Left lung (tissue), 10 donors: Measurements from ENCODE around the gene ZNF132. TPM values are rescaled to one million over a fixed set of nuclear protein-coding genes. Genes with fewer than 3 reads are reported as not detected.

Source experiments
- ATAC-seq: fragments of 200-7000 bp; cut with Tn5 transposase; one replicate; pipeline ENCODE4 v1.9.1; 2020; ENCODE audit warnings: moderate library complexity
- DNase-seq, 4 donors: peaks; one replicate each; pipeline ENCODE4 v3.0.0-alpha.2; 2013 to 2020
- H3K27ac ChIP-seq, 2 donors: fragments of 200-600 bp; sonication (generic) in 1 of 2; one replicate each; pipeline versions ENCODE4 v1.5.0 to v1.8.0; 2020 to 2021
- H3K27me3 ChIP-seq, 2 donors: fragments of 200-600 bp; sonication (generic) in 1 of 2; one replicate each; pipeline versions ENCODE4 v1.5.0 to v1.8.0; 2020 to 2021
- H3K36me3 ChIP-seq, 2 donors: fragments of 200-600 bp; sonication (generic) in 1 of 2; one replicate each; pipeline versions ENCODE4 v1.5.0 to v1.8.0; 2020 to 2021
- H3K4me1 ChIP-seq, 2 donors: fragments of 200-600 bp; one replicate each; pipeline ENCODE4 v1.8.0; 2021
- H3K4me3 ChIP-seq, 2 donors: fragments of 200-600 bp; sonication (generic) in 1 of 2; one replicate each; pipeline versions ENCODE4 v1.5.0 to v1.8.0; 2020 to 2021; ENCODE audit warnings: mild to moderate bottlenecking in 1 of 2
- H3K9me3 ChIP-seq, 2 donors: fragments of 200-600 bp; sonication (generic) in 1 of 2; one replicate each; pipeline versions ENCODE4 v1.5.0 to v1.8.0; 2020 to 2021
- intact Hi-C, 2 donors: fragments of 100-400 bp; cut with DNase I; formaldehyde crosslinking; loops; one replicate each; pipeline versions ENCODE4 v1.11.2 to v1.14.2; 2022
- polyA plus RNA-seq, 6 donors: library from polyadenylated mRNA; unstranded; fragments of 120-200 nt; gene quantifications; one replicate each; pipeline ENCODE4 v1.2.1, GENCODE V29; 2013; ENCODE audit not compliant: insufficient read length in 6 of 6
- total RNA-seq, 2 donors: library from RNA; stranded (reverse); fragmentation: NEBNext Ultra II Directional; extraction: Animal tissue kit (Norgen Biotek cat#: 25700); gene quantifications; one replicate each; pipeline ENCODE4 v1.2.1, GENCODE V29; 2021
- TF ChIP-seq, protein P1 (sequence below), 2 donors: fragments of 200-600 bp; sonication (generic) in 1 of 2; IDR thresholded peaks; one replicate each; pipeline versions ENCODE4 v1.5.0 to v1.8.0; 2021; ENCODE audit warnings: antibody characterized with exemption in 2 of 2
- donor health status: DM: no; HTN: yes; CAD: no.
- donor health status: DM: no; HTN: no; CAD: no.

The ZNF132 gene
- total and polyA plus RNA-seq, 8 donors: 6.2 to 12.9 (median 10.0) TPM

DNA sequence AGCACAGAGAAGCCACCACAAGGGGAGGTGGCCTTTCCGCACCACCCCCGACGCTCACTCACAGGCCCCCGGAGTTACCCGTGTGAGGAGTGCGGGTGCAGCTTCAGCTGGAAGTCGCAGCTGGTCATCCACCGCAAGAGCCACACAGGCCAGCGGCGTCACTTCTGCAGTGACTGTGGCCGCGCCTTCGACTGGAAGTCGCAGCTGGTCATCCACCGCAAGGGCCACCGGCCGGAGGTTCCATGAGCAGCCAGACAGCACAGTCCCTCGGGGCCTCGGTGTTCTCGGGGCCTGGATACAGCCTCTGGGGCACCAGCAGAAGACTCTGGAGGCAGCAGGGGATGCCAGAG lies 40.5 kb upstream of the ZNF132 start:
- H3K9me3 ChIP-seq: no peaks in the 10 kb centered on the region
- intact Hi-C loops: no loop called here
- peaks cover 4 to 10% of the 10 kb centered on the region in 2 donors for H3K4me1 ChIP-seq
- TF ChIP-seq, protein P1, sequence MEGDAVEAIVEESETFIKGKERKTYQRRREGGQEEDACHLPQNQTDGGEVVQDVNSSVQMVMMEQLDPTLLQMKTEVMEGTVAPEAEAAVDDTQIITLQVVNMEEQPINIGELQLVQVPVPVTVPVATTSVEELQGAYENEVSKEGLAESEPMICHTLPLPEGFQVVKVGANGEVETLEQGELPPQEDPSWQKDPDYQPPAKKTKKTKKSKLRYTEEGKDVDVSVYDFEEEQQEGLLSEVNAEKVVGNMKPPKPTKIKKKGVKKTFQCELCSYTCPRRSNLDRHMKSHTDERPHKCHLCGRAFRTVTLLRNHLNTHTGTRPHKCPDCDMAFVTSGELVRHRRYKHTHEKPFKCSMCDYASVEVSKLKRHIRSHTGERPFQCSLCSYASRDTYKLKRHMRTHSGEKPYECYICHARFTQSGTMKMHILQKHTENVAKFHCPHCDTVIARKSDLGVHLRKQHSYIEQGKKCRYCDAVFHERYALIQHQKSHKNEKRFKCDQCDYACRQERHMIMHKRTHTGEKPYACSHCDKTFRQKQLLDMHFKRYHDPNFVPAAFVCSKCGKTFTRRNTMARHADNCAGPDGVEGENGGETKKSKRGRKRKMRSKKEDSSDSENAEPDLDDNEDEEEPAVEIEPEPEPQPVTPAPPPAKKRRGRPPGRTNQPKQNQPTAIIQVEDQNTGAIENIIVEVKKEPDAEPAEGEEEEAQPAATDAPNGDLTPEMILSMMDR (IDR thresholded peaks at IDR 0.05): no peak
- no peak overlapping the region for H3K27ac ChIP-seq
- no peak overlapping the region for H3K4me3 ChIP-seq
- DNase-seq (no peak), ATAC-seq (no peak)
- no peaks in the 10 kb centered on the region for H3K27me3 ChIP-seq
- peaks cover 0 to 25% of the 10 kb centered on the region in 2 donors for H3K36me3 ChIP-seq

DNA sequence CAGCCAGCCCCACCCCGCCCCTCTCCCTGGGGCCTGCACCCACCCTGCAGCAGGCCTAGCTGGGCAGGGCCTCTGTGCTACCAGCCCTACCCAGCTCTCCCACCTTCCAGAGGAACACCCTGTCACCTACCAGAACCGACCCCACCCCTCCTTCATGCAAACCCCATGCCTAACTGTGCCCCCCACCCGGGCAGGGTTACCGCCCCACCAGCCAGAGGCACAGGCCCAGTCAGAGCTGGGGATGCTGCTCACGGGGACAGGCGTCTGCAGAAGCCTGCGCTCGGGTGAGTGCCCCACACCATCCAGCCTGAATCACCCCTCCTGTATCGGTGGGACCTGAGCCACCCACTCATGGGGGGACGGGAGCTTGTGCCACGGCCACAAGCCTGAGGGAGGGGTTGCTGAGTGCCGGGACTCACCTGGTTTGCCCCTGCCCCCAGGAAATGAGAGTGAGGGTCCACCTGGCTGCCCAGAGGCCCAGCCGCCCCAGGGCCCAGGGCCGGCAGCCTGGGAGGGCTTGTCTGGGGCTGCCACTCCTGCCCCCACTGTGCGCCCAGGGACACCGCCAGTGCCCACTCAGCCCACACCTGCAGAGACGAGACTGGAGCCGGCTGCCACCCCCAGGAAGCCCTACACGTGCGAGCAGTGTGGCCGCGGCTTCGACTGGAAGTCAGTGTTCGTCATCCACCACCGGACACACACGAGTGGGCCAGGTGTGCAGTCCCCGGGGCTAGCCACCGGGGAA lies 40.0 kb upstream of the ZNF132 start:
- ATAC-seq: no peak
- Histone ChIP-seq H3K36me3 (peaks cover 0 to 25% of the 10 kb centered on the region in 2 donors), H3K4me1 (peaks cover 8 to 15% of the 10 kb centered on the region in 2 donors), H3K27ac (no peak overlapping the region), H3K9me3 (no peaks in the 10 kb centered on the region), H3K27me3 (no peaks in the 10 kb centered on the region), H3K4me3 (no peak overlapping the region)
- intact Hi-C loops: no loop called here
- DNase-seq: peak in 1 of 4 donors; percentile 65
- TF ChIP-seq, protein P1 (IDR thresholded peaks at IDR 0.05): no peak

DNA sequence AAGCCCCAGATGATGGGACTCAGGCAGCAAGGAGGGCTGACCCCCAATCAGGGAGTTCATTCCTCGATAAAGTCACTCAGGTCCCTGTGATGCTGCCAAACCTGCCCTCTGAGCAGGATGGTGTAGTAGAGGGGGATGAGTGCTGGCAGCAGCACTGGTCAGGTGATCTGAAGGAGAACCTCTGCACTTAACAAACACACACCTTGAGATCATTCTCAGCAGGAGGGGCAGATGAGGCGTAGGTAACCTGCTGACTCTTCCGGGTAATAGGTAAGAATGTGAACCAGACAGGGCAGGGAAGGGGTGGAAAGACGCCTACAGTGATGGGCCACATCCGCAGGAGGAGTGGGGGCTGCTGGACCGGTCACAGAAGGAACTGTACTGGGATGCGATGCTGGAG lies 39.4 kb upstream of the ZNF132 start:
- ATAC-seq (no peak), DNase-seq (no peak)
- intact Hi-C loops: no loop called here
- Histone ChIP-seq H3K4me1 (peaks cover 9 to 19% of the 10 kb centered on the region in 2 donors), H3K27ac (no peak overlapping the region), H3K36me3 (peaks cover 0 to 25% of the 10 kb centered on the region in 2 donors), H3K9me3 (no peaks in the 10 kb centered on the region), H3K4me3 (no peak overlapping the region), H3K27me3 (no peaks in the 10 kb centered on the region)
- TF ChIP-seq, protein P1 (IDR thresholded peaks at IDR 0.05): no peak

DNA sequence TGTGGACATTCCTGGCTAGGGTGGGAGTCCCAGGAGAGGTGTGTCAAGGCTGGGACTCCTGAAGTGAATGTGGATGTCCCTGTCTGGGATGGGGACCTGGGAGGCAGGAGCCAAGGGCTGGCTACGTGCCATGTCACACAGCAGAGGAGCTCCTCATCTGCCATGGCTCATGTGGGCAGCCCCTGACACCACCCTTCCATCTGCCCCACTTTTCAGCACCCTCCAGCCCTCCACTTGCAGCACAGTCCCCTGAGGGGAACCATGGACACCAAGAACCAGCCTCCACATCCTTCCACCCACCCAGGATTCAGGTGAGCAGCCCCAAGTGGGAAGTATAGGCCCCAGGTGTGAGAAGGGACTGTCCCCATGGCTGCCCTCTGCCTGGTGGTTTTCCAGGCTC lies 37.9 kb upstream of the ZNF132 start:
- H3K4me1 ChIP-seq: peaks cover 9 to 19% of the 10 kb centered on the region in 2 donors
- H3K27me3 ChIP-seq: no peaks in the 10 kb centered on the region
- H3K36me3 ChIP-seq: peaks cover 0 to 28% of the 10 kb centered on the region in 2 donors
- no peaks in the 10 kb centered on the region for H3K9me3 ChIP-seq
- TF ChIP-seq, protein P1 (IDR thresholded peaks at IDR 0.05): no peak
- H3K4me3 ChIP-seq: no peak overlapping the region
- H3K27ac ChIP-seq: no peak overlapping the region
- intact Hi-C loops: no loop called here
- DNase-seq: peak in 1 of 4 donors; percentile 45
- no peak for ATAC-seq

DNA sequence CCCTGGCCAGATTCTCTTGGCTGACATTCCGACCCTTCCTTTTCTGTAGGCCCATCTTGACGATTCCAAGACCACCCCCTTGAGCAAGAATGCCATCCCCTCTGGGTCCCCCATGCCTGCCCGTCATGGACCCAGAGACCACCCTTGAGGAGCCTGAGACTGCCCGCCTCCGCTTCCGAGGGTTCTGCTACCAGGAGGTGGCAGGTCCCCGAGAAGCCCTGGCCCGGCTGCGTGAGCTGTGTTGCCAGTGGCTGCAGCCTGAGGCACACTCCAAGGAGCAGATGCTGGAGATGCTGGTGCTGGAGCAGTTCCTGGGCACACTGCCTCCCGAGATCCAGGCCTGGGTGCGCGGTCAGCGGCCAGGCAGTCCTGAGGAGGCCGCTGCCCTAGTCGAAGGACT lies 37.2 kb upstream of the ZNF132 start:
- intact Hi-C loops: no loop called here
- ATAC-seq (no peak), DNase-seq (peak in 1 of 4 donors; percentile 78)

More for the DNA sequence above, 37.2 kb upstream of the ZNF132 start:
- H3K4me3 ChIP-seq: peak overlapping the region in 1 of 2 donors; percentile 65
- TF ChIP-seq, protein P1 (IDR thresholded peaks at IDR 0.05): no peak
- H3K9me3 ChIP-seq: no peaks in the 10 kb centered on the region
- H3K4me1 ChIP-seq: peaks cover 9 to 19% of the 10 kb centered on the region in 2 donors
- peaks cover 0 to 36% of the 10 kb centered on the region in 2 donors for H3K36me3 ChIP-seq
- H3K27me3 ChIP-seq: no peaks in the 10 kb centered on the region
- peak overlapping the region in 1 of 2 donors; percentile 94 for H3K27ac ChIP-seq
